GM18502 (cell line): Measurements from ENCODE around the gene ZFAND3.
"Not testable (repeated sequence)": the region's sequence is repeated elsewhere in the genome, so short reads cannot be mapped to it uniquely, and the experiment has no call there.

ENCODE experiments used
- ATAC-seq: cut with Tn5 transposase; IDR thresholded peaks from one replicate; pipeline ENCODE4 v1.9.1; 2021; ENCODE audit warnings: mild to moderate bottlenecking; ENCODE audit not compliant: unreplicated experiment, poor library complexity

Gene ZFAND3

DNA sequence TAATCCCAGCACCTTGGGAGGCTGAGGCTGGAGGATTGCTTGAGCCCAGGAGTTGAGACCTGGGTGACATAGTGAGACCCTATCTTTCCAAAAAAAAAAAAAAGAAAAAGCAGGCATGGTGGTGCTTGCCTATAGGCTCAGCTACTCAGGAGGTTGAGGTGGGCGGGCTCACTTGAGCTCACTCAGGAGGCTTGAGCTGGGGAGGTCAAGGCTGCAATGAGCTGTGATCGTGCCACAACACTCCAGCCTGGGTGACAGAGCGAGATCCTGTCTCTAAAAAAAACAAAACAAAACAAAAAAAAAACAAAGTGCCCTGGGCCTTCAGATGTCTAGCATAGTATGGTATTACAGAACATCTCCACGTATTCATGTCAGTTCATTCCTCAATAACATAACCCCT lies 42.9 kb downstream of the ZFAND3 start:
- ATAC-seq = no peak

DNA sequence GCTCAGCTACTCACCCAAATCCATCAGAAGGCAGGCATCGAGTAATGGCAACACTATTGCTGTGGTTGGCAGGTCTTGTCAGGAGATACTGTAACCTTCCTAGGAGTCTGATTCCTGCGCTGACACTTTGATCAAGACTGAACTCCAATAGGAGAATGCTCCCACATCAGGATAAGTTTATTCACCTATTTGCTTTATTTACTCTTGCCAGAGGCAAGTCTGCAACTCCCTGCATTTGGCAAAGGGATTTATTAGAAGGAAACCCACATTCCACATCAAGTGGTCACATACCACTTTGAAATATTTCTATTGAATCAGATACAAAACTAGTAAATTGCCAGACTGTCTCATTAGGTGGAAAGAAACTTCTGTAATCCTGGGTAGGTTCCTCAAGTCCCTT lies 43.5 kb downstream of the ZFAND3 start:
- ATAC-seq = no peak

DNA sequence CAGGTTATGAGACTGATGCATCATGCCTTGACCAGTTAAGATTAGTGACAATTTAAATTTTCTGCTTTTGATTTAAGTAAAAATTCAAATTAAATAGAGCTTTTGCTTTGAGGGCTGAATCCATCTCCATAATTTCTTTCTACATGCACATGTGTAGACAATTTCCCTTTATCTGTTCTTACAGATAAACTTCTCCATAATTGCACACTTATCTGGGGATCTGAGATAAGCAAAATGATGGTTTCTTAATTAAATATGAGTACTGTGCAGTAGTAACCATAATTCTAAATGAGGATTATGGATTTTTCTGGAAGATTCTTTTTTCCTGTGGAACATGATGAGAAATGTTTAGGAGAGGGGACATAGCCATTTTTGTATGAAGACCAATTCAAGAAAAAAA lies 44.7 kb downstream of the ZFAND3 start:
- no peak for ATAC-seq

DNA sequence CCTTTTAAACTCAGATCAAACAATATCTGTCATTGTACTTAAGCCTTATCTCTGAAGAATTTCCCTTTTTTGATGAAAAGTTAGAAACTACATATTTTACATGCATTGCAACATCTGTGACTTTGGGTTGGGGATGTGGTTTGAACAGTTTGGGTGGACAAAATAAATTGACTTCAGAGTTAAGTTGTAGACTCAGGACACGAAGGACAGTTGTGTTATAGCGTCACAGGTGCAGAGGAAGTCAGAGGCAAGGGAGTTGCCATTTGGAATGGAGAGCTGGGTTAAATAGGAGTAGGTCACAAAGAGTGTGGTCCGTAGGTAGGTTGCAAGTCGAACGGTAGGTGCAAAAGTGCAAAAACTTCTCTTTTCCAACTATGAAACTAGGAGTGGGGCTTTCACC lies 46.0 kb downstream of the ZFAND3 start:
- ATAC-seq = no peak

- ATAC-seq = no peak
These were observed 47.3 kb downstream of the ZFAND3 start for GRCh38 chr6:37866590-37867507.

GRCh38 chr6:37867756-37868446 lies 48.4 kb downstream of the ZFAND3 start:
- no peak for ATAC-seq

DNA sequence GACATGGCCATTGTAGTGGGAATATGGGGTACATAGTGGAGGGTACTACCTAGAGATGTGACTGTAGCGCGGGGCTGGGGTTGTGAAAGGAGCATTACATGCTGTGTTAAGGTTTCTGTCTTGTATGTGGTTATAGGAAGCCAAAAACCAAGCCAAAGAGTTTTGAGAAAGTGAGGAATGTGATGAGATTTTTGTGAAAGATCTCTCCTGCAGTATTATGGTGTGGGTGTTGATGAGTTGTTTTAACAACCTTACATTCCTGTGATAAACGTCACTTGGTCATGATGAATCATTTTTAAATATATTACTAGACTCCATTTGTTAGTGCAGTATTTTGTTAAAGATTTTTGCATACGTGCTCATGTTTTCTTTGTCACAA lies 48.9 kb downstream of the ZFAND3 start:
- ATAC-seq = no peak

GRCh38 chr6:37871616-37872372 lies 52.3 kb downstream of the ZFAND3 start:
- no peak for ATAC-seq

GRCh38 chr6:37872373-37872745 lies 52.8 kb downstream of the ZFAND3 start:
- ATAC-seq = no peak

GRCh38 chr6:37874726-37875125 lies 55.2 kb downstream of the ZFAND3 start:
- ATAC-seq = no peak

GRCh38 chr6:37875561-37876309 lies 56.2 kb downstream of the ZFAND3 start:
- no peak for ATAC-seq

- no peak for ATAC-seq
These were observed 57.3 kb downstream of the ZFAND3 start for GRCh38 chr6:37876843-37877242.

DNA sequence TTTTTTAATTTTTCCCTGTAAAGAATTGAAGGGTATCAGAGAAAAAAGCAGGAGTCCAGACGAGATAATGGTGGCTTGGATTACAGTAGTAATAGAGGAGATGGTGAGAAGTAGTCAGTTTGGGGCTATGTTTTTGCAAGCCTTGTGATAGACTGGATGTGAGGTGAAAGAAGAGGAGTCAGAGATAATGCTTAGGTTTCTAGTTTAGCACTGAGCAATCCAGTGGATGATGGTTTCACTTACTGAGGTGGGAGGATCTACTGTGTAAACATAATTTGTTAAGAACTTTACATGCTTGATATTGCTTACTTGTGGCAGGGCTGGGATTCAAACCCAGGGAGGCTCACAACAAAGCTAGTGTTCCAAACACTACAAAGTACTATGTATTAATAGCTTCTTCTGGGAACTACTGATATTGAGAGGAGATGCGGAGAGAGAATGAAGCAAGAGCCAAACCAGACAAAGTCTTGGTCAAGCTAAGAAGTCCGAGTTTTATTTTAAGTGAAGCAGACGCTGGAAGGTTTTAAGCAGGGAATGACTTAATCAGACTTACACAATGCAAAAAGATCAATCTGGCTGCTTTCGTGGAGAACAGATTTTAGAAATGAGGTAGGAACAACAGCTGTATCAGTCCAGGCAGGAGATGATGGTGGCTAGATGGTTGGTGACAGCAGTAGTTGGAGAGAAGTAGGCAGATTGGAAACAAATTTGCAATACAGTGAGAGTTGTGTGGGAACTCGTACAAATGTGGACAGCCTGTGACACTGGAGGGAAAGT lies 58.0 kb downstream of the ZFAND3 start:
- no peak for ATAC-seq

GRCh38 chr6:37878150-37878710 lies 58.7 kb downstream of the ZFAND3 start:
- ATAC-seq = no peak

DNA sequence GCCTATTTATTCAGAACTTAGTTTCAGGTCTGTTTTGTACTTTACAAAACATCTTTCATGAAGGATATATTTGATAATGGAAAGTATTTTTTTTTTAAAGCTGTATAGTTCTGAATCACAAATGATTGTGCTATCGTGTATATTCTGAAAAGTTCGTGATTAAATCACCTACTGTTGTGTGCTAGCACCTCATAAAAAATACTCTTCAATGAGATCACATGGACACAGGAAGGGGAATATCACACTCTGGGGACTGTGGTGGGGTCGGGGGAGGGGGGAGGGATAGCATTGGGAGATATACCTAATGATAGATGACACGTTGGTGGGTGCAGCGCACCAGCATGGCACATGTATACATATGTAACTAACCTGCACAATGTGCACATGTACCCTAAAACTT lies 61.1 kb downstream of the ZFAND3 start:
- ATAC-seq = not testable (repeated sequence)

- no peak for ATAC-seq
These were observed 62.8 kb downstream of the ZFAND3 start for GRCh38 chr6:37882292-37882691.

GRCh38 chr6:37882724-37883413 lies 63.3 kb downstream of the ZFAND3 start:
- ATAC-seq = no peak

GRCh38 chr6:37884548-37884947 lies 65.0 kb downstream of the ZFAND3 start:
- ATAC-seq = no peak

- no peak for ATAC-seq
These were observed 69.5 kb downstream of the ZFAND3 start for GRCh38 chr6:37889051-37889450.
